Measurements from ENCODE around the gene ASTL.

- TF ChIP-seq CTCF (IDR thresholded peaks at IDR 0.05 in 2 of 3, conservative IDR thresholded peaks at IDR 0.05 in 1 of 3; ENCODE audit: insufficient read depth in 2 of 3, low read depth in 1 of 3, low read length in 3 of 3) (no peak), ESRRA (IDR thresholded peaks at IDR 0.05; ENCODE audit: borderline replicate concordance, low read depth) (no peak), REST (IDR thresholded peaks at IDR 0.05; ENCODE audit: borderline replicate concordance) (no peak), REST (CRISPR knock-in tag; IDR thresholded peaks at IDR 0.05; ENCODE audit: low read depth) (no peak)
These were observed 968 bp upstream of the ASTL start for GRCh38 chr2:96139181-96139758.
